Adrenal gland (tissue), 12 donors: ENCODE data around the gene SLC7A14. TPM values are rescaled to one million over a fixed set of nuclear protein-coding genes. Genes with fewer than 3 reads are reported as not detected.
A peak's percentile ranks its signal among the peaks of the same experiment; 100 is the strongest.

ENCODE experiments used
- DNase-seq, 7 donors: peaks; one replicate each; pipeline ENCODE4 v3.0.0-alpha.2; 2019 to 2020
- H3K27ac ChIP-seq, 5 donors: fragments of 200-600 bp; sonication (generic) in 4 of 5; 1 replicate in 3 of 5; 2 replicates in 2 of 5; pipeline versions ENCODE4 v1.5.1 to v1.8.0; 2016 to 2020; ENCODE audit warnings: mild to moderate bottlenecking in 1 of 5
- H3K27me3 ChIP-seq: fragments of 200-600 bp; 2 replicates; pipeline ENCODE4 v1.8.0; 2021
- H3K36me3 ChIP-seq, 2 donors: fragments of 200-600 bp; replicated peaks in 1 of 2; 1 replicate in 1 of 2; 2 replicates in 1 of 2; pipeline versions ENCODE4 v1.5.1 to v1.8.0; 2018 to 2022
- H3K4me1 ChIP-seq, 2 donors: fragments of 200-600 bp; replicated peaks in 1 of 2; 1 replicate in 1 of 2; 2 replicates in 1 of 2; pipeline versions ENCODE4 v1.5.1 to v1.8.0; 2018 to 2021
- H3K4me3 ChIP-seq, 4 donors: fragments of 200-600 bp; sonication (generic) in 3 of 4; one replicate each; pipeline ENCODE4 v1.5.1; 2016 to 2018
- H3K9me3 ChIP-seq, 3 donors: fragments of 200-600 bp; sonication (generic) in 1 of 3; replicated peaks in 1 of 3; 1 replicate in 2 of 3; 2 replicates in 1 of 3; pipeline versions ENCODE4 v1.5.1 to v1.8.0; 2016 to 2021
- CTCF ChIP-seq, 6 experiments: fragments of 450-650 bp in 4 of 6; fragments of 200-600 bp in 2 of 6; sonication (generic) in 1 of 6; IDR thresholded peaks; 1 replicate in 5 of 6; 2 replicates in 1 of 6; pipeline versions ENCODE4 v1.5.1 to v1.8.0; 2016 to 2021; ENCODE audit warnings: antibody characterized with exemption in 6 of 6, mild to moderate bottlenecking in 2 of 6, moderate library complexity in 1 of 6
- POLR2A ChIP-seq, 2 donors: fragments of 450-650 bp; IDR thresholded peaks; one replicate each; pipeline ENCODE4 v1.6.1; 2017; ENCODE audit warnings: antibody characterized with exemption in 2 of 2, mild to moderate bottlenecking in 2 of 2, moderate library complexity in 1 of 2
- WGBS, 4 donors: extraction: QIAGEN DNeasy Blood & Tissue Kit in 2 of 4; methylation state at CpG; one replicate each; pipeline versions ENCODE4 v1.1.5 to v1.1.7; 2013 to 2017; 5-methylcytosine and 5-hydroxymethylcytosine counted together
- intact Hi-C, 2 donors: fragments of 100-400 bp; cut with DNase I; formaldehyde crosslinking; loops; one replicate each; pipeline versions ENCODE4 v1.14.1 to v1.15.0; 2022 to 2023
- polyA plus RNA-seq, 3 donors: library from polyadenylated mRNA; stranded (reverse); fragments of 200-250 nt in 2 of 3; fragments of 350-450 nt in 1 of 3; fragmentation: Illumina TruSeq in 1 of 3; extraction: RNeasy Lipid Tissue Mini Kit (QIAGEN cat#74804) in 1 of 3; gene quantifications; one replicate each; pipeline ENCODE4 v1.2.3, GENCODE V29; 2013 to 2014
- total RNA-seq, 9 donors: library from RNA; depleted of rRNA in 4 of 9; stranded (reverse); fragments of >200 nt in 4 of 9; fragments of 120-200 nt in 1 of 9; fragmentation: NEBNext Ultra II Directional in 1 of 9; extraction: Animal tissue kit (Norgen Biotek cat#: 25700) in 1 of 9; gene quantifications; one replicate each; pipeline versions ENCODE4 v1.1.0 to v1.2.4, GENCODE V29; 2013 to 2023
- donor health status: healthy with polysubstance abuse.
- donor health status: Bipolar disorder and iron deficiency.
- donor health status: DM: yes; HTN: yes; CAD: no.
- donor health status: DM: no; HTN: no; CAD: no.
- donor health status: DM: no; HTN: no; CAD: no.
- donor health status: DM: yes; HTN: yes; CAD: no.

SLC7A14 gene
- total and polyA plus RNA-seq, 12 donors, result 0.03 to 3.8 (median 0.48) TPM; not detected in 1

- no peak for DNase-seq
- WGBS, 4 donors, result 93 to 100% (median 98%) methylated on average over 2 of the region's 2 CpGs
- Histone ChIP-seq H3K36me3 (no peaks in the 10 kb centered on the region), H3K27ac (no peak overlapping the region), H3K9me3 (no peaks in the 10 kb centered on the region), H3K4me3 (no peak overlapping the region), H3K4me1 (peaks cover 0 to 8% of the 10 kb centered on the region in 2 donors), H3K27me3 (no peaks in the 10 kb centered on the region)
- intact Hi-C loops, result no loop called here
- TF ChIP-seq POLR2A (IDR thresholded peaks at IDR 0.05) (no peak), CTCF (IDR thresholded peaks at IDR 0.05) (no peak)
Measured at GRCh38 chr3:170566413-170566812, 19.5 kb downstream of the SLC7A14 start.

- Histone ChIP-seq H3K27ac (no peak overlapping the region), H3K36me3 (no peaks in the 10 kb centered on the region), H3K4me1 (peaks cover 0 to 8% of the 10 kb centered on the region in 2 donors), H3K4me3 (no peak overlapping the region), H3K9me3 (no peaks in the 10 kb centered on the region), H3K27me3 (no peaks in the 10 kb centered on the region)
- TF ChIP-seq CTCF (IDR thresholded peaks at IDR 0.05) (no peak), POLR2A (IDR thresholded peaks at IDR 0.05) (no peak)
- no peak for DNase-seq
- 71 to 89% (median 86%) methylated on average over 2 of the region's 2 CpGs for WGBS, 4 donors
- intact Hi-C loops, result no loop called here
Measured at GRCh38 chr3:170565495-170565894, 20.4 kb downstream of the SLC7A14 start.

- WGBS, 4 donors, result 67 to 93% (median 74%) methylated on average over 2 of the region's 2 CpGs
- Histone ChIP-seq H3K4me1 (peaks cover 0 to 8% of the 10 kb centered on the region in 2 donors), H3K27ac (peak overlapping the region in 1 of 5 donors; percentile 42), H3K36me3 (no peaks in the 10 kb centered on the region), H3K27me3 (no peaks in the 10 kb centered on the region), H3K9me3 (no peaks in the 10 kb centered on the region), H3K4me3 (no peak overlapping the region)
- DNase-seq, result no peak
- intact Hi-C loops, result no loop called here
- TF ChIP-seq POLR2A (IDR thresholded peaks at IDR 0.05) (no peak), CTCF (IDR thresholded peaks at IDR 0.05) (no peak)
Measured at GRCh38 chr3:170564664-170565063, 21.2 kb downstream of the SLC7A14 start.

GRCh38 chr3:170563712-170564423, 22.0 kb downstream of the SLC7A14 start:
- TF ChIP-seq POLR2A (IDR thresholded peaks at IDR 0.05) (no peak), CTCF (IDR thresholded peaks at IDR 0.05) (no peak)
- peaks cover 0 to 8% of the 10 kb centered on the region in 2 donors for H3K4me1 ChIP-seq
- peak overlapping the region in 2 of 5 donors; percentile 42 to 45 for H3K27ac ChIP-seq
- no peaks in the 10 kb centered on the region for H3K36me3 ChIP-seq
- no peaks in the 10 kb centered on the region for H3K27me3 ChIP-seq
- H3K9me3 ChIP-seq, result no peaks in the 10 kb centered on the region
- intact Hi-C loops, result no loop called here
- peak in 2 of 7 donors; percentile 22 to 77 for DNase-seq
- no peak overlapping the region for H3K4me3 ChIP-seq
- WGBS, 4 donors, result 53 to 63% (median 60%) methylated on average over 7 of the region's 7 CpGs
